ENCODE data around the gene EPHB3. TPM values are rescaled to one million over a fixed set of nuclear protein-coding genes. Genes with fewer than 3 reads are reported as not detected.

The EPHB3 gene
- total and polyA plus RNA-seq, 8 donors, result 8.1 to 32.9 (median 26.8) TPM

GRCh38 chr3:184551103-184551502 lies 10.5 kb upstream of the EPHB3 start:
- H3K4me1 ChIP-seq, result no peaks in the 10 kb centered on the region
- H3K27me3 ChIP-seq, result no peaks in the 10 kb centered on the region
- H3K4me3 ChIP-seq, result no peak overlapping the region
- no peaks in the 10 kb centered on the region for H3K9me3 ChIP-seq
- ATAC-seq (no peak), DNase-seq (peak in 1 of 4 donors; percentile 47)
- no peak overlapping the region for H3K27ac ChIP-seq
- intact Hi-C loops (cut with DNase I), result no loop called here
- no peaks in the 10 kb centered on the region for H3K36me3 ChIP-seq
- TF ChIP-seq CTCF (IDR thresholded peaks at IDR 0.05), result no peak

- H3K4me1 ChIP-seq, result no peaks in the 10 kb centered on the region
- no peak overlapping the region for H3K27ac ChIP-seq
- no peaks in the 10 kb centered on the region for H3K27me3 ChIP-seq
- H3K36me3 ChIP-seq, result no peaks in the 10 kb centered on the region
- TF ChIP-seq CTCF (IDR thresholded peaks at IDR 0.05), result no peak
- DNase-seq, result peak in 1 of 4 donors; percentile 34
- intact Hi-C loops (cut with DNase I), result no loop called here
- no peak for ATAC-seq
- no peaks in the 10 kb centered on the region for H3K9me3 ChIP-seq
- no peak overlapping the region for H3K4me3 ChIP-seq
Measured at GRCh38 chr3:184551614-184552256, 9.8 kb upstream of the EPHB3 start.

GRCh38 chr3:184552296-184552695 lies 9.3 kb upstream of the EPHB3 start:
- DNase-seq (peak in 1 of 4 donors; percentile 9), ATAC-seq (no peak)
- H3K27ac ChIP-seq, result no peak overlapping the region
- H3K4me1 ChIP-seq, result no peaks in the 10 kb centered on the region
- intact Hi-C loops (cut with DNase I), result no loop called here
- H3K9me3 ChIP-seq, result no peaks in the 10 kb centered on the region
- H3K4me3 ChIP-seq, result no peak overlapping the region
- H3K27me3 ChIP-seq, result no peaks in the 10 kb centered on the region
- TF ChIP-seq CTCF (IDR thresholded peaks at IDR 0.05), result no peak
- H3K36me3 ChIP-seq, result no peaks in the 10 kb centered on the region

GRCh38 chr3:184552863-184553262 lies 8.7 kb upstream of the EPHB3 start:
- no peak overlapping the region for H3K4me3 ChIP-seq
- no peak overlapping the region for H3K27ac ChIP-seq
- intact Hi-C loops (cut with DNase I), result no loop called here
- H3K9me3 ChIP-seq, result no peaks in the 10 kb centered on the region
- DNase-seq (peak in 1 of 4 donors; percentile 61), ATAC-seq (no peak)
- H3K27me3 ChIP-seq, result no peaks in the 10 kb centered on the region
- no peaks in the 10 kb centered on the region for H3K36me3 ChIP-seq
- no peak for TF ChIP-seq CTCF (IDR thresholded peaks at IDR 0.05)
- H3K4me1 ChIP-seq, result no peaks in the 10 kb centered on the region

GRCh38 chr3:184553385-184553784 lies 8.2 kb upstream of the EPHB3 start:
- DNase-seq (no peak), ATAC-seq (no peak)
- Histone ChIP-seq H3K27ac (no peak overlapping the region), H3K4me3 (no peak overlapping the region), H3K36me3 (no peaks in the 10 kb centered on the region), H3K9me3 (no peaks in the 10 kb centered on the region), H3K27me3 (no peaks in the 10 kb centered on the region), H3K4me1 (no peaks in the 10 kb centered on the region)
- intact Hi-C loops (cut with DNase I), result no loop called here
- TF ChIP-seq CTCF (IDR thresholded peaks at IDR 0.05), result no peak
